Stomach (tissue), 4 donors: ENCODE results near the gene RNF220.

Source experiments
- CTCF ChIP-seq, 7 experiments: fragments of 450-650 bp in 4 of 7; fragments of 200-600 bp in 3 of 7; sonication (generic) in 3 of 7; IDR thresholded peaks; one replicate each; pipeline ENCODE4 v1.5.1; 2016 to 2019; ENCODE audit warnings: antibody characterized with exemption in 7 of 7, control low read depth in 2 of 7, mild to moderate bottlenecking in 1 of 7
- EP300 ChIP-seq: sonication (generic); formaldehyde crosslinking; IDR thresholded peaks from one replicate; pipeline ENCODE4 v1.6.1; 2017; ENCODE audit warnings: antibody characterized with exemption
- POLR2A ChIP-seq, 4 donors: fragments of 450-650 bp; IDR thresholded peaks; one replicate each; pipeline ENCODE4 v1.6.1; 2016; ENCODE audit warnings: antibody characterized with exemption in 4 of 4, control low read depth in 2 of 4, mild to moderate bottlenecking in 1 of 4, moderate library complexity in 1 of 4
- POLR2AphosphoS5 ChIP-seq, 3 donors: sonication (generic); formaldehyde crosslinking; IDR thresholded peaks; one replicate each; pipeline ENCODE4 v1.6.1; 2016; ENCODE audit warnings: antibody characterized with exemption in 3 of 3

GRCh38 chr1:44539991-44540730 lies 135.1 kb downstream of the RNF220 start:
- TF ChIP-seq POLR2AphosphoS5 (IDR thresholded peaks at IDR 0.05) (no peak), CTCF (IDR thresholded peaks at IDR 0.05) (no peak), EP300 (no peak), POLR2A (IDR thresholded peaks at IDR 0.05) (no peak)
